ENCODE results near the gene ARMCX1.
"Not testable (repeated sequence)": the region's sequence is repeated elsewhere in the genome, so short reads cannot be mapped to it uniquely, and the experiment has no call there.

ARMCX1 gene

GRCh38 chrX:101550362-101550750 is at the start of gene ARMCX1:
TSS of gene ARMCX1 (plus strand) at chrX:101550547. CDS start at chrX:101552931, 2,384 bp downstream.
- H3K4me3 ChIP-seq (ENCODE audit: low read depth, low read length): peak within 1 kb of the TSS; percentile 82
- H3K9me3 ChIP-seq (ENCODE audit: control insufficient read depth, insufficient read depth, low read length): no peaks in the 10 kb centered on the region
- no peaks in the 10 kb centered on the region for H3K4me1 ChIP-seq (ENCODE audit: control insufficient read depth, insufficient read depth, low read length)
- H3K36me3 ChIP-seq (ENCODE audit: control insufficient read depth, insufficient read depth, low read length): no peaks in the 10 kb centered on the region
- H3K9ac ChIP-seq (ENCODE audit: low read depth, low read length): peak within 1 kb of the TSS; percentile 87
- no peaks in the 10 kb centered on the region for H3K27me3 ChIP-seq (ENCODE audit: control insufficient read depth, insufficient read depth, low read length)

DNA sequence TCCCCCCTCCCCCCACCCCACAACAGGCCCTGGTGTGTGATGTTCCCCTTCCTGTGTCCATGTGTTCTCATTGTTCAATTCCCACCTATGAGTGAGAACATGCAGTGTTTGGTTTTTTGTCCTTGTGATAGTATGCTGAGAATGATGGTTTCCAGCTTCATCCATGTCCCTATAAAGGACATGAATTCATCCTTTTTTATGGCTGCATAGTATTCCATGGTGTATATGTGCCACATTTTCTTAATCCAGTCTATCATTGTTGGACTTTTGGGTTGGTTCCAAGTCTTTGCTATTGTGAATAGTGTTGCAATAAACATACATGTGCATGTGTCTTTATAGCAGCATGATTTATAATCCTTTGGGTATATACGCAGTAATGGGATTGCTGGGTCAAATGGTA is 47.4 kb upstream of the ARMCX1 start:
- H3K4me3 ChIP-seq (ENCODE audit: low read depth, low read length); H3K36me3 ChIP-seq (ENCODE audit: control insufficient read depth, insufficient read depth, low read length); H3K4me1 ChIP-seq (ENCODE audit: control insufficient read depth, insufficient read depth, low read length); H3K9ac ChIP-seq (ENCODE audit: low read depth, low read length); H3K27me3 ChIP-seq (ENCODE audit: control insufficient read depth, insufficient read depth, low read length); H3K9me3 ChIP-seq (ENCODE audit: control insufficient read depth, insufficient read depth, low read length): not testable (repeated sequence)

GRCh38 chrX:101507372-101507771 is 43.0 kb upstream of the ARMCX1 start:
- Histone ChIP-seq H3K4me1 (ENCODE audit: control insufficient read depth, insufficient read depth, low read length) (no peaks in the 10 kb centered on the region), H3K36me3 (ENCODE audit: control insufficient read depth, insufficient read depth, low read length) (no peaks in the 10 kb centered on the region)

DNA sequence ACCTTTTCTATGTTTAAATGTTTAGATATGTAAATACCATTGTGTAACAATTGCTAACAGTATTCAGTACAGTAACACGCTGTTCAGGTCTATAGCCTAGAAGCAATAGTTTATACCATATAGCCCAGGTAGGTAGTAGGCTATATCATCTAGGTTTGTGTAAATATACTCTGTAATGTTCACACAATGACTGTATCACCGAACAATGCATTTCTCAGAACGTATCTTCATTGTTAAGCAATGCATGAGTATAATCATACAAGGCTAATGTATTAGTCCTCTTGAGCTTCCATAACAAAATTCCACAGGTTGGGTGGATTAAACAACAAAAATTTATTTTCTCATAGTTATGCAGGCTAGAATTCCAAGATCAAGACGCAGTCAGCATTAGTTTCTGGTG is 42.4 kb upstream of the ARMCX1 start:
- H3K4me1 ChIP-seq (ENCODE audit: control insufficient read depth, insufficient read depth, low read length): no peaks in the 10 kb centered on the region
- H3K36me3 ChIP-seq (ENCODE audit: control insufficient read depth, insufficient read depth, low read length): peaks cover 1% of the 10 kb centered on the region
- H3K9me3 ChIP-seq (ENCODE audit: control insufficient read depth, insufficient read depth, low read length): no peaks in the 10 kb centered on the region
- no peak overlapping the region for H3K4me3 ChIP-seq (ENCODE audit: low read depth, low read length)
- no peak overlapping the region for H3K9ac ChIP-seq (ENCODE audit: low read depth, low read length)
- H3K27me3 ChIP-seq (ENCODE audit: control insufficient read depth, insufficient read depth, low read length): no peaks in the 10 kb centered on the region

More at GRCh38 chrX:101507372-101507771, 43.0 kb upstream of the ARMCX1 start:
- Histone ChIP-seq H3K9me3 (ENCODE audit: control insufficient read depth, insufficient read depth, low read length) (no peaks in the 10 kb centered on the region), H3K27me3 (ENCODE audit: control insufficient read depth, insufficient read depth, low read length) (no peaks in the 10 kb centered on the region), H3K9ac (ENCODE audit: low read depth, low read length) (no peak overlapping the region), H3K4me3 (ENCODE audit: low read depth, low read length) (no peak overlapping the region)

DNA sequence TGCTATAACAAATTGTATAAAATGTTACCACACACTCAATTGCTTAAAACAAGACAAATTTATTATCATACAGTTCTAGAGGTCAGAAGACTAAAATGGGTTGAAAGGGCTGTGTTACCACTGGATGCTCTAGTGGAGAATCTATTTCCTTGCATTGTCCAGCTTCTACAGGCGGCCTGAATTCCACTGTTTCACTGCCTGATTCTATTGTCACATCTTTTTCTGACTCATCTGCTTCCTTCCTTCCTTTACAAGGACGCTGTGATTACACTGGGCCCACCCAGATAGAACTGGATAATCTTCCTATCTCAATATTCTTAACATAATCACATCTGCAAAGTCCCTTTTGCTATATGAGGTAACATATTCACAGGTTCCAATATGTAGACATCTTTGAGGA is 19.4 kb upstream of the ARMCX1 start:
- H3K4me3 ChIP-seq (ENCODE audit: low read depth, low read length): no peak overlapping the region
- H3K9ac ChIP-seq (ENCODE audit: low read depth, low read length): no peak overlapping the region
- H3K9me3 ChIP-seq (ENCODE audit: control insufficient read depth, insufficient read depth, low read length): no peaks in the 10 kb centered on the region
- no peaks in the 10 kb centered on the region for H3K4me1 ChIP-seq (ENCODE audit: control insufficient read depth, insufficient read depth, low read length)
- no peaks in the 10 kb centered on the region for H3K27me3 ChIP-seq (ENCODE audit: control insufficient read depth, insufficient read depth, low read length)
- no peaks in the 10 kb centered on the region for H3K36me3 ChIP-seq (ENCODE audit: control insufficient read depth, insufficient read depth, low read length)

- no peaks in the 10 kb centered on the region for H3K27me3 ChIP-seq (ENCODE audit: control insufficient read depth, insufficient read depth, low read length)
- H3K9ac ChIP-seq (ENCODE audit: low read depth, low read length): no peak overlapping the region
- no peak overlapping the region for H3K4me3 ChIP-seq (ENCODE audit: low read depth, low read length)
- no peaks in the 10 kb centered on the region for H3K36me3 ChIP-seq (ENCODE audit: control insufficient read depth, insufficient read depth, low read length)
- H3K4me1 ChIP-seq (ENCODE audit: control insufficient read depth, insufficient read depth, low read length): no peaks in the 10 kb centered on the region
- no peaks in the 10 kb centered on the region for H3K9me3 ChIP-seq (ENCODE audit: control insufficient read depth, insufficient read depth, low read length)
These were observed 11.2 kb upstream of the ARMCX1 start for GRCh38 chrX:101539116-101539515.

GRCh38 chrX:101550751-101551379 is 518 bp downstream of the ARMCX1 start:
- H3K4me3 ChIP-seq (ENCODE audit: low read depth, low read length): peak overlapping the region; percentile 82
- no peaks in the 10 kb centered on the region for H3K9me3 ChIP-seq (ENCODE audit: control insufficient read depth, insufficient read depth, low read length)
- no peaks in the 10 kb centered on the region for H3K36me3 ChIP-seq (ENCODE audit: control insufficient read depth, insufficient read depth, low read length)
- H3K27me3 ChIP-seq (ENCODE audit: control insufficient read depth, insufficient read depth, low read length): no peaks in the 10 kb centered on the region
- no peaks in the 10 kb centered on the region for H3K4me1 ChIP-seq (ENCODE audit: control insufficient read depth, insufficient read depth, low read length)
- peak overlapping the region; percentile 87 for H3K9ac ChIP-seq (ENCODE audit: low read depth, low read length)

- no peaks in the 10 kb centered on the region for H3K36me3 ChIP-seq (ENCODE audit: control insufficient read depth, insufficient read depth, low read length)
- no peaks in the 10 kb centered on the region for H3K27me3 ChIP-seq (ENCODE audit: control insufficient read depth, insufficient read depth, low read length)
- H3K9me3 ChIP-seq (ENCODE audit: control insufficient read depth, insufficient read depth, low read length): no peaks in the 10 kb centered on the region
- no peak overlapping the region for H3K9ac ChIP-seq (ENCODE audit: low read depth, low read length)
- H3K4me3 ChIP-seq (ENCODE audit: low read depth, low read length): peak overlapping the region; percentile 82
- no peaks in the 10 kb centered on the region for H3K4me1 ChIP-seq (ENCODE audit: control insufficient read depth, insufficient read depth, low read length)
These were observed 1.0 kb downstream of the ARMCX1 start for GRCh38 chrX:101551380-101551767.

DNA sequence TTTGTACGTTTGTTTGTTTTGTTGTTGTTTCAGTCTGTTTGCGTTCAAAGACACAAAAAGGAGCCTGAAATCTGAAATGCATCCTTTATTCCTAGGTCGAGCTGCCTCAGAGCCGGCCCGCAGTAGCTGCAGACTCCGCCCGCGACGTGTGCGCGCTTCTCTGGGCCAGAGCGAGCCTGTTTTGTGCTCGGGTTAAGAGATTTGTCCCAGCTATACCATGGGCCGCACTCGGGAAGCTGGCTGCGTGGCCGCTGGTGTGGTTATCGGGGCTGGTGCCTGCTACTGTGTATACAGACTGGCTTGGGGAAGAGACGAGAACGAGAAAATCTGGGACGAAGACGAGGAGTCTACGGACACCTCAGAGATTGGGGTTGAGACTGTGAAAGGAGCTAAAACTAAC is 2.4 kb downstream of the ARMCX1 start:
- Histone ChIP-seq H3K27me3 (ENCODE audit: control insufficient read depth, insufficient read depth, low read length) (no peaks in the 10 kb centered on the region), H3K4me3 (ENCODE audit: low read depth, low read length) (no peak overlapping the region)

DNA sequence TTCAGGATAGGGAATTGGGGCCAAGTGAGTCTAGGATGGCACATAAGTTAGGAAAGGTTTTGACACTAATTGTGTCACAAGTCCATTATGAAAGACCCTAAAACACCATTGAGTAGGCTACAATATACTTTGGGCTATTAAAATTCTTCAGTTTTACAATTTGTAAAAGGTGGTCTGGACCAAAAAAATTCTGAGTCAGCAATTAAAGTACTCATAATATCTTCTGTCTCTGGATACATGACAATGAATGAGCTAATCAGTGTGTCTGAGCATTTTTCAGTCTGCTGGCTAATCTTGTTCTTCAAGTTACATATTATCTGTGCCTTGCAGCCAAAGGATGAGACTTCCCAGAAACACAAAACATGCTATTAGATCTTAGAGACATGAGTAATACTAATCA is 14.3 kb downstream of the ARMCX1 start:
- H3K9ac ChIP-seq (ENCODE audit: low read depth, low read length): no peak overlapping the region
- H3K4me3 ChIP-seq (ENCODE audit: low read depth, low read length): no peak overlapping the region
- no peaks in the 10 kb centered on the region for H3K9me3 ChIP-seq (ENCODE audit: control insufficient read depth, insufficient read depth, low read length)
- H3K4me1 ChIP-seq (ENCODE audit: control insufficient read depth, insufficient read depth, low read length): no peaks in the 10 kb centered on the region
- H3K36me3 ChIP-seq (ENCODE audit: control insufficient read depth, insufficient read depth, low read length): no peaks in the 10 kb centered on the region
- H3K27me3 ChIP-seq (ENCODE audit: control insufficient read depth, insufficient read depth, low read length): no peaks in the 10 kb centered on the region

More for the DNA sequence above, 2.4 kb downstream of the ARMCX1 start:
- no peaks in the 10 kb centered on the region for H3K9me3 ChIP-seq (ENCODE audit: control insufficient read depth, insufficient read depth, low read length)
- H3K9ac ChIP-seq (ENCODE audit: low read depth, low read length): no peak overlapping the region
- no peaks in the 10 kb centered on the region for H3K4me1 ChIP-seq (ENCODE audit: control insufficient read depth, insufficient read depth, low read length)
- H3K36me3 ChIP-seq (ENCODE audit: control insufficient read depth, insufficient read depth, low read length): no peaks in the 10 kb centered on the region

DNA sequence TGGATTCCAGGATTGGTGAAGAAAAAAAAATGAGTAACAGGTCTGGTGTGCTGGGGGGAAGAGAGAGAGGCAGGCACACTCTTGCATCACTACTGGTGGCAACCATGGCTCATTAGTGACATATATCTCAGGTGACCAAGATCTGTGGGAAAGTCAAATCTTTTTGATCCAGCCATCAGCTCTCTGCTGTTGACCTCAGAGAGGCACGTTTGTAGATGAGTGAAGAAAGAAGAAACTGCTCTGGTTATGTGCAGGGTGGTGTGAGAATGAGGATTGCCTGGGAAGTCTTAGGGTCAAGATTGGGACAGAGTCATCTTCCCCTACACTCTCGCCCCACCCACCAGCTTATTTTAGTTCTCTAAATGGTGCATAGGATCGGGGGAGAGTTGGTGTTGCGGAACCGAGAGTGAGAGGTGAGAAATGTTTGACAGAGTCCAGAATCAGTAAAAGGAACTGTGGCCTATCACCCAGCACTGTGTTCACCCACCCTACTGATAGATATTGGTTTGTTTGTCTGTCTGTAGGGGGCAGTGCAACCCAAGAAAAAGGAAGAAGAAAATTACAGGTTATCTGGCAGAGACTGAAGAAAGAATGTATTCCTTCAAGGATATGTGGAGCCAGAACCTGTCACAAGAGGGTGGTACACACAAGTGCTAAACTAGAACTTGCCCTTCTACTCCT is 45.5 kb downstream of the ARMCX1 start:
- Histone ChIP-seq H3K4me3 (ENCODE audit: low read depth, low read length) (no peak overlapping the region), H3K9ac (ENCODE audit: low read depth, low read length) (no peak overlapping the region), H3K4me1 (ENCODE audit: control insufficient read depth, insufficient read depth, low read length) (no peaks in the 10 kb centered on the region)

DNA sequence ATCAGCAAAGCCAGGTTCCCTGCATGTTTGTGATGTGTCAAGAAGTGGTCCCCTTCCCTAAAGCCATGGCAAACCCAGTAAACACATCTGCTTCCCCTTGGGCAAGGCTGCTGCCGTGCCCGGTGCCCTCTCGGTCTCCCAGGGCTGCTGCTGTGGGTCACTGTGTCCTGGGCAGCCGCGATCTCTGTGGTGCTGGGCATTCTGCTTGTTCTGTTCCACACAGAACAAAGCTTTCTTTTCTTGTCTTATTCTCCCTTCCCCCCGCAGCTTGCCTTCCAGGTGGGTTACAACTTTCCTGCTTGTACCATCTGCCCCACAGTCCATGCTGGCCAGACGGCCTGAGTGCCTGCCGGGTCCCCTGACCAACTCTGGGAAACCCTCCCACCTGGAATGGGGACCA is 49.2 kb downstream of the ARMCX1 start:
- not testable (repeated sequence) for H3K27me3 ChIP-seq (ENCODE audit: control insufficient read depth, insufficient read depth, low read length); H3K36me3 ChIP-seq (ENCODE audit: control insufficient read depth, insufficient read depth, low read length); H3K4me3 ChIP-seq (ENCODE audit: low read depth, low read length); H3K9ac ChIP-seq (ENCODE audit: low read depth, low read length); H3K9me3 ChIP-seq (ENCODE audit: control insufficient read depth, insufficient read depth, low read length); H3K4me1 ChIP-seq (ENCODE audit: control insufficient read depth, insufficient read depth, low read length)

More for the DNA sequence above, 45.5 kb downstream of the ARMCX1 start:
- Histone ChIP-seq H3K9me3 (ENCODE audit: control insufficient read depth, insufficient read depth, low read length) (no peaks in the 10 kb centered on the region), H3K36me3 (ENCODE audit: control insufficient read depth, insufficient read depth, low read length) (no peaks in the 10 kb centered on the region), H3K27me3 (ENCODE audit: control insufficient read depth, insufficient read depth, low read length) (no peaks in the 10 kb centered on the region)
